B cell (primary cell): ENCODE data around the gene CTIF. TPM values are rescaled to one million over a fixed set of nuclear protein-coding genes. Genes with fewer than 3 reads are reported as not detected.

ENCODE experiments used
- ATAC-seq: fragments of 200-7000 bp; cut with Tn5 transposase; one replicate; pipeline ENCODE4 v1.10.0; 2021; ENCODE audit warnings: low read depth, mild to moderate bottlenecking, moderate number of reproducible peaks, moderate library complexity
- CTCF ChIA-PET: fragments of 350-600 bp; sonication (Branson Sonifier 250); formaldehyde crosslinking; loops from one replicate; lab custom pipeline; 2021; ENCODE audit warnings: antibody characterized with exemption, inconsistent platforms; lab: Charles Lee
- POLR2A ChIA-PET: fragments of 350-600 bp; sonication (Branson Sonifier 250); formaldehyde crosslinking; loops from one replicate; lab custom pipeline; 2021; ENCODE audit warnings: antibody characterized with exemption; lab: Charles Lee
- DNase-seq: peaks from one replicate; pipeline ENCODE4 v3.0.0; 2013
- H2AFZ ChIP-seq: 2 replicates; pipeline ENCODE4 v1.6.1; 2012; ENCODE audit warnings: mild to moderate bottlenecking, low read depth, low read length; ENCODE audit not compliant: insufficient read depth, poor library complexity, severe bottlenecking
- H3K27ac ChIP-seq, 2 donors: 1 replicate in 1 of 2; 2 replicates in 1 of 2; pipeline ENCODE4 v1.5.1; 2012 to 2013; ENCODE audit warnings: low read length in 2 of 2, mild to moderate bottlenecking in 2 of 2, moderate library complexity in 1 of 2
- H3K27me3 ChIP-seq, 4 experiments: fragments of 200-600 bp in 1 of 4; sonication (generic) in 1 of 4; replicated peaks in 1 of 4; 1 replicate in 2 of 4; 2 replicates in 2 of 4; pipeline versions ENCODE4 v1.6.1 to v1.7.0; 2013 to 2016; ENCODE audit warnings: low read length in 3 of 4, mild to moderate bottlenecking in 2 of 4, mixed read lengths in 1 of 4, moderate library complexity in 1 of 4; ENCODE audit not compliant: insufficient read depth in 4 of 4, control insufficient read depth in 3 of 4; ENCODE audit errors: control extremely low read depth in 1 of 4
- H3K36me3 ChIP-seq, 2 experiments: replicated peaks in 1 of 2; 1 replicate in 1 of 2; 2 replicates in 1 of 2; pipeline versions ENCODE4 v1.6.1 to v1.7.1; 2013; ENCODE audit warnings: low read length in 1 of 2; ENCODE audit not compliant: insufficient read depth in 2 of 2, control insufficient read depth in 1 of 2; ENCODE audit errors: control extremely low read depth in 1 of 2, extremely low read depth in 1 of 2
- H3K4me1 ChIP-seq, 2 donors: fragments of 200-600 bp in 1 of 2; sonication (generic) in 1 of 2; 1 replicate in 1 of 2; 2 replicates in 1 of 2; pipeline versions ENCODE4 v1.5.1 to v1.6.1; 2013 to 2017; ENCODE audit warnings: low read length in 2 of 2; ENCODE audit not compliant: control insufficient read depth in 2 of 2, insufficient read depth in 2 of 2
- H3K4me2 ChIP-seq: replicated peaks from 2 replicates; pipeline ENCODE3; 2012; ENCODE audit warnings: mild to moderate bottlenecking, low read depth, low read length; ENCODE audit not compliant: poor library complexity, severe bottlenecking
- H3K4me3 ChIP-seq, 5 experiments: fragments of 200-600 bp in 1 of 5; sonication (generic) in 1 of 5; 1 replicate in 3 of 5; 2 replicates in 2 of 5; pipeline versions ENCODE4 v1.5.1 to v1.7.0; 2011 to 2016; ENCODE audit warnings: low read length in 4 of 5, mild to moderate bottlenecking in 4 of 5, low read depth in 2 of 5, control low read depth in 1 of 5, moderate library complexity in 1 of 5; ENCODE audit not compliant: insufficient read depth in 1 of 5; ENCODE audit errors: control extremely low read depth in 1 of 5, extremely low read depth in 1 of 5
- H3K79me2 ChIP-seq: fragments of 200-600 bp; sonication (generic); one replicate; pipeline ENCODE4 v1.6.0; 2016; ENCODE audit warnings: low read length; ENCODE audit not compliant: control insufficient read depth, insufficient read depth
- H3K9ac ChIP-seq: fragments of 200-600 bp; sonication (generic); 2 replicates; pipeline ENCODE4 v1.6.1; 2017; ENCODE audit warnings: mild to moderate bottlenecking, low read length, moderate library complexity
- H3K9me3 ChIP-seq, 3 donors: one replicate each; pipeline versions ENCODE4 v1.6.1 to v1.7.1; 2013; ENCODE audit warnings: low read length in 2 of 3; ENCODE audit not compliant: control insufficient read depth in 2 of 3, insufficient read depth in 1 of 3; ENCODE audit errors: control extremely low read depth in 1 of 3
- H4K20me1 ChIP-seq: 2 replicates; pipeline ENCODE4 v1.6.0; 2012; ENCODE audit warnings: mild to moderate bottlenecking, low read length; ENCODE audit not compliant: insufficient read depth, control insufficient read depth, poor library complexity, severe bottlenecking
- H3K27ac Mint-ChIP-seq: one replicate; pipeline ENCODE4 v1.8.0; 2021; ENCODE audit warnings: mixed read lengths
- H3K27me3 Mint-ChIP-seq: one replicate; pipeline ENCODE4 v1.8.0; 2021; ENCODE audit warnings: mixed read lengths
- H3K4me1 Mint-ChIP-seq: one replicate; pipeline ENCODE4 v1.8.0; 2021; ENCODE audit warnings: mixed read lengths
- H3K4me3 Mint-ChIP-seq: one replicate; pipeline ENCODE4 v1.8.0; 2021; ENCODE audit warnings: mixed read lengths
- H3K9me3 Mint-ChIP-seq: one replicate; pipeline ENCODE4 v1.8.0; 2022; ENCODE audit warnings: mixed read lengths; ENCODE audit not compliant: insufficient read depth
- EZH2 ChIP-seq: IDR thresholded peaks from 2 replicates; pipeline ENCODE4 v1.6.1; 2012; ENCODE audit warnings: borderline replicate concordance, low read depth, mild to moderate bottlenecking, moderate library complexity, low read length; ENCODE audit not compliant: insufficient read depth, poor library complexity, severe bottlenecking
- WGBS: methylation state at CpG from one replicate; pipeline ENCODE4 v1.1.5; 2013; ENCODE audit warnings: missing lambda C conversion rate; ENCODE audit not compliant: insufficient coverage; 5-methylcytosine and 5-hydroxymethylcytosine counted together
- intact Hi-C: fragments of 100-400 bp; cut with micrococcal nuclease; formaldehyde crosslinking; loops from one replicate; pipeline ENCODE4 v1.10.0; 2022
- polyA plus RNA-seq: library from polyadenylated mRNA; depleted of rRNA; stranded (reverse); fragments of >200 nt; gene quantifications from 2 replicates; pipeline ENCODE4 v1.2.3, GENCODE V29; 2012
- total RNA-seq, 2 donors: library from RNA; stranded (reverse); fragments of 120-200 nt in 1 of 2; gene quantifications; 1 replicate in 1 of 2; 2 replicates in 1 of 2; pipeline versions ENCODE4 v1.2.3 to v1.2.4, GENCODE V29; 2013 to 2022
- TF ChIP-seq, protein P1 (sequence below): fragments of 200-600 bp; IDR thresholded peaks from one replicate; pipeline ENCODE4 v1.8.0; 2022; ENCODE audit warnings: antibody characterized with exemption, mild to moderate bottlenecking

CTIF gene
- total and polyA plus RNA-seq, 2 donors (not counting 1 experiment from before 2014, with no cell fraction given), result 3.6 to 16.2 TPM

DNA sequence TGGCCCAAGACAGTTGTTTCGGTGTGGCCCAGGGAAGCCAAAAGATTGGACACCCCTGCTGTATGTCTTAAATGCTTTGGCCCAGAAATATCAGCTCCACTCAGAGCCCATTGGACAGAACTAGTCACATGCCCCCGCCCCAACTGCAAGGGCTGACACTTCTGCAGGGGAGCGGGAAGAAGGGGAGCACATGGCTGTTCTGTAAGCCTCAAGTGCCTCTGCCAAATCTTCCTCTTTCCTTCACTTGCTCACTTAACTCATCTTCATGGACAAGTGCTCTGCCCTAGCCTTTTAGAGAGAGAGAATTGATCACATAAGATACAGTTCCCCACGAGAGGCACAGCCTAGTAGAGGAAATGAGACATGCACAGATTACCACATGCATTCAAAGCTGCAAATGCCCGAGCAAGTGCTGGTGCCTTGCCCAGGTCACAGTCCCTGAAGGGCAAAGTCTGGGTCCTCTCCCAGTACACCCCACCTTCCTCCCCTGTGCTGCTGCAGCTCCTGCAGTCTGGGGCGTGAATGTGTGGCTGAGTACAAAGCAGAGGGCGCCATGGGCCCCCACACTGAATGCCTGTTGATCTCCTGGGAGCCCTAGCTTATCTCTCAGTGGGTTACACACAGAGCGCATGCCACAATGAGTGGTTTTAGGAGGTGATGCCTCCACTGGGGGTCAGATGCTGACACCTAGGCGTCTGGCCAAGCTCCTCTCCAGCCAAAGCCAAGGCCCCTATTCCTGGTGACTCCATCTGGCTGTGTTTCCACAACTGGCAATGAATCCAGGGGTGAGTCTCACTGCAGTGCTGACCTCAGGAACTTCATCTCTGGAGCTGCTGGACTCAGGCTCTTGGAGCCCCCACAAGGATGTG lies 135.3 kb downstream of the CTIF start:
- H3K4me1 Mint-ChIP-seq, result peaks cover 10% of the 10 kb centered on the region
- no peaks in the 10 kb centered on the region for H3K27me3 Mint-ChIP-seq
- no peaks in the 10 kb centered on the region for H3K36me3 ChIP-seq
- WGBS, result 81% methylated on average over 8 of the region's 9 CpGs
- H3K4me3 Mint-ChIP-seq, result no peak overlapping the region
- H3K79me2 ChIP-seq, result no peaks in the 10 kb centered on the region
- no peak overlapping the region for H3K27ac ChIP-seq
- DNase-seq (no peak), ATAC-seq (no peak)
- H3K9me3 Mint-ChIP-seq, result peaks cover 5% of the 10 kb centered on the region
- peaks cover 4 to 12% of the 10 kb centered on the region in 2 donors for H3K4me1 ChIP-seq
- no peak overlapping the region for H2AFZ ChIP-seq
- H3K4me3 ChIP-seq, result no peak overlapping the region
- ChIA-PET POLR2A (interaction anchor here (0.5 kb wide), 2 partner anchors 232 to 793 kb away, joined by 4 to 7 read pairs; no protein-coding TSS in a partner anchor), CTCF (interaction anchor here (1.0 to 3.4 kb wide), 14 partner anchors 199 to 1683 kb away, joined by 3 to 17 read pairs (median 4); no protein-coding TSS in a partner anchor)
- H4K20me1 ChIP-seq, result no peaks in the 10 kb centered on the region
- intact Hi-C loops, result loop anchor here (2.0 to 10.0 kb wide), 2 partner anchors 301 to 1595 kb away; no protein-coding TSS in a partner anchor
- H3K9me3 ChIP-seq, result peaks cover 0 to 13% (median 5%) of the 10 kb centered on the region in 3 donors
- no peak overlapping the region for H3K9ac ChIP-seq
- H3K27me3 ChIP-seq, result no peaks in the 10 kb centered on the region
- no peak overlapping the region for H3K4me2 ChIP-seq
- H3K27ac Mint-ChIP-seq, result no peak overlapping the region
- no peak for TF ChIP-seq EZH2
- TF ChIP-seq, protein P1, sequence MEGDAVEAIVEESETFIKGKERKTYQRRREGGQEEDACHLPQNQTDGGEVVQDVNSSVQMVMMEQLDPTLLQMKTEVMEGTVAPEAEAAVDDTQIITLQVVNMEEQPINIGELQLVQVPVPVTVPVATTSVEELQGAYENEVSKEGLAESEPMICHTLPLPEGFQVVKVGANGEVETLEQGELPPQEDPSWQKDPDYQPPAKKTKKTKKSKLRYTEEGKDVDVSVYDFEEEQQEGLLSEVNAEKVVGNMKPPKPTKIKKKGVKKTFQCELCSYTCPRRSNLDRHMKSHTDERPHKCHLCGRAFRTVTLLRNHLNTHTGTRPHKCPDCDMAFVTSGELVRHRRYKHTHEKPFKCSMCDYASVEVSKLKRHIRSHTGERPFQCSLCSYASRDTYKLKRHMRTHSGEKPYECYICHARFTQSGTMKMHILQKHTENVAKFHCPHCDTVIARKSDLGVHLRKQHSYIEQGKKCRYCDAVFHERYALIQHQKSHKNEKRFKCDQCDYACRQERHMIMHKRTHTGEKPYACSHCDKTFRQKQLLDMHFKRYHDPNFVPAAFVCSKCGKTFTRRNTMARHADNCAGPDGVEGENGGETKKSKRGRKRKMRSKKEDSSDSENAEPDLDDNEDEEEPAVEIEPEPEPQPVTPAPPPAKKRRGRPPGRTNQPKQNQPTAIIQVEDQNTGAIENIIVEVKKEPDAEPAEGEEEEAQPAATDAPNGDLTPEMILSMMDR, result no peak
